Measurements from ENCODE around the gene CCDC167.
"Not testable (repeated sequence)": the region's sequence is repeated elsewhere in the genome, so short reads cannot be mapped to it uniquely, and the experiment has no call there.

The CCDC167 gene

GRCh38 chr6:37459981-37460800, 39.5 kb downstream of the CCDC167 start:
- DNase-seq = no peak

GRCh38 chr6:37456816-37457560, 42.7 kb downstream of the CCDC167 start:
- DNase-seq = no peak

- DNase-seq = no peak
Observed at GRCh38 chr6:37456126-37456525, 43.6 kb downstream of the CCDC167 start.

GRCh38 chr6:37454420-37455140, 45.1 kb downstream of the CCDC167 start:
- DNase-seq = no peak

GRCh38 chr6:37452522-37452921, 47.2 kb downstream of the CCDC167 start:
- DNase-seq = no peak

- DNase-seq = no peak
Observed at GRCh38 chr6:37451441-37452193, 48.1 kb downstream of the CCDC167 start.

GRCh38 chr6:37449984-37450383, 49.7 kb downstream of the CCDC167 start:
- no peak for DNase-seq

GRCh38 chr6:37443216-37443542, 56.5 kb downstream of the CCDC167 start:
- not testable (repeated sequence) for DNase-seq

GRCh38 chr6:37442416-37443215, 57.1 kb downstream of the CCDC167 start:
- no peak for DNase-seq

GRCh38 chr6:37441651-37442050, 58.0 kb downstream of the CCDC167 start:
- DNase-seq = no peak

GRCh38 chr6:37438930-37439329, 60.8 kb downstream of the CCDC167 start:
- no peak for DNase-seq

- no peak for DNase-seq
Observed at GRCh38 chr6:37435816-37436215, 63.9 kb downstream of the CCDC167 start.

GRCh38 chr6:37435373-37435772, 64.3 kb downstream of the CCDC167 start:
- DNase-seq = no peak

- DNase-seq = peak; percentile 2
Observed at GRCh38 chr6:37433657-37434271, 65.9 kb downstream of the CCDC167 start.

All from activated CD4-positive, alpha-beta T cell treated with anti-CD3 and anti-CD28 coated beads, Interleukin-2, amount 50 U/mL, for 1 hour (primary cell).